Prostate gland (tissue), 2 donors: Measurements from ENCODE around the gene PHLDA2. TPM values are rescaled to one million over a fixed set of nuclear protein-coding genes. Genes with fewer than 3 reads are reported as not detected.
A peak's percentile ranks its signal among the peaks of the same experiment; 100 is the strongest.

Experiments
- DNase-seq: peaks from one replicate; pipeline ENCODE4 v3.0.0-alpha.2; 2019; ENCODE audit warnings: low spot score
- H3K27ac ChIP-seq, 2 donors: fragments of 200-600 bp; sonication (generic); 2 replicates each; pipeline ENCODE4 v1.5.1; 2017 to 2019
- H3K27me3 ChIP-seq: fragments of 200-600 bp; sonication (generic); replicated peaks from 2 replicates; pipeline ENCODE4 v1.5.1; 2019; ENCODE audit not compliant: insufficient read depth
- H3K36me3 ChIP-seq, 2 donors: fragments of 200-600 bp; sonication (generic); 1 replicate in 1 of 2; 2 replicates in 1 of 2; pipeline versions ENCODE4 v1.5.1 to v1.8.1; 2017 to 2019
- H3K4me1 ChIP-seq: fragments of 200-600 bp; sonication (generic); replicated peaks from 2 replicates; pipeline ENCODE4 v1.5.1; 2019
- H3K4me3 ChIP-seq, 2 donors: fragments of 200-600 bp; sonication (generic); 2 replicates each; pipeline ENCODE4 v1.5.1; 2017 to 2019
- H3K9me3 ChIP-seq: fragments of 200-600 bp; sonication (generic); 2 replicates; pipeline ENCODE4 v1.5.1; 2017
- CTCF ChIP-seq, 4 experiments: fragments of 200-600 bp in 2 of 4; fragments of 450-650 bp in 2 of 4; sonication (generic) in 2 of 4; IDR thresholded peaks; 1 replicate in 3 of 4; 2 replicates in 1 of 4; pipeline ENCODE4 v1.5.1; 2016 to 2019; ENCODE audit warnings: antibody characterized with exemption in 4 of 4, mild to moderate bottlenecking in 2 of 4, moderate library complexity in 2 of 4
- POLR2A ChIP-seq: fragments of 450-650 bp; IDR thresholded peaks from one replicate; pipeline ENCODE4 v1.6.1; 2016; ENCODE audit warnings: antibody characterized with exemption, mild to moderate bottlenecking
- POLR2AphosphoS5 ChIP-seq: sonication (generic); formaldehyde crosslinking; IDR thresholded peaks from one replicate; pipeline ENCODE4 v1.6.1; 2017; ENCODE audit warnings: antibody characterized with exemption
- WGBS: methylation state at CpG from one replicate; pipeline ENCODE4 v1.1.5; 2018; 5-methylcytosine and 5-hydroxymethylcytosine counted together
- intact Hi-C: fragments of 100-400 bp; cut with DNase I; formaldehyde crosslinking; loops from one replicate; pipeline ENCODE4 v1.14.2; 2022
- total RNA-seq, 2 donors: library from RNA; depleted of rRNA; stranded (reverse); fragments of >200 nt; gene quantifications; one replicate each; pipeline ENCODE4 v1.1.0, GENCODE V29; 2016

Gene PHLDA2
- 10 to 100 TPM; 12.4 to 20.4 TPM for total RNA-seq

GRCh38 chr11:2928605-2929530, at the start of gene PHLDA2:
Gene PHLDA2 (minus strand): TSS chr11:2929420. CDS start chr11:2929364, 56 bp downstream.
- WGBS = under 1% methylated on average over 82 of the region's 113 CpGs
- Histone ChIP-seq H3K4me3 (peak within 1 kb of the TSS; percentile 52 to 56), H3K36me3 (no peaks in the 10 kb centered on the region), H3K4me1 (no peaks in the 10 kb centered on the region), H3K27ac (peak within 1 kb of the TSS; percentile 84 to 88), H3K9me3 (no peaks in the 10 kb centered on the region), H3K27me3 (no peaks in the 10 kb centered on the region)
- TF ChIP-seq POLR2AphosphoS5 (peak; percentile 54), POLR2A (peak; percentile 73), CTCF (IDR thresholded peaks at IDR 0.05) (peak in 2 of 4 experiments; percentile 24 to 33)
- intact Hi-C loops = no loop called here
- DNase-seq = no peak

- TF ChIP-seq POLR2A (no peak), POLR2AphosphoS5 (no peak), CTCF (IDR thresholded peaks at IDR 0.05) (no peak)
- Histone ChIP-seq H3K4me1 (no peaks in the 10 kb centered on the region), H3K9me3 (no peaks in the 10 kb centered on the region), H3K27me3 (no peaks in the 10 kb centered on the region), H3K4me3 (no peak overlapping the region), H3K36me3 (no peaks in the 10 kb centered on the region), H3K27ac (no peak overlapping the region)
- intact Hi-C loops = no loop called here
- 62% methylated on average over 7 of the region's 7 CpGs for WGBS
- DNase-seq = no peak
These were observed 47.9 kb upstream of the PHLDA2 start for GRCh38 chr11:2977113-2977512.

- no peak for DNase-seq
- Histone ChIP-seq H3K27me3 (no peaks in the 10 kb centered on the region), H3K9me3 (no peaks in the 10 kb centered on the region), H3K36me3 (no peaks in the 10 kb centered on the region), H3K27ac (no peak overlapping the region), H3K4me1 (no peaks in the 10 kb centered on the region), H3K4me3 (no peak overlapping the region)
- TF ChIP-seq POLR2AphosphoS5 (no peak), POLR2A (no peak), CTCF (IDR thresholded peaks at IDR 0.05) (no peak)
- WGBS = 71% methylated on average over 6 of the region's 6 CpGs
- intact Hi-C loops = no loop called here
These were observed 47.3 kb upstream of the PHLDA2 start for GRCh38 chr11:2976294-2977063.

GRCh38 chr11:2975594-2975993, 46.4 kb upstream of the PHLDA2 start:
- peak; percentile 22 for DNase-seq

More at GRCh38 chr11:2975594-2975993, 46.4 kb upstream of the PHLDA2 start:
- Histone ChIP-seq H3K9me3 (no peaks in the 10 kb centered on the region), H3K27ac (no peak overlapping the region), H3K27me3 (no peaks in the 10 kb centered on the region), H3K4me1 (no peaks in the 10 kb centered on the region), H3K4me3 (no peak overlapping the region), H3K36me3 (peaks cover 0 to 2% of the 10 kb centered on the region in 2 donors)
- WGBS = 74% methylated on average over 4 of the region's 4 CpGs
- TF ChIP-seq POLR2AphosphoS5 = no peak
- TF ChIP-seq CTCF (IDR thresholded peaks at IDR 0.05) = peak in 3 of 4 experiments; percentile 20 to 58 (median 49)
- intact Hi-C loops = no loop called here
